WTC11 (cell line): ENCODE results near the gene LDB2. TPM values are rescaled to one million over a fixed set of nuclear protein-coding genes. Genes with fewer than 3 reads are reported as not detected.

Source experiments
- ATAC-seq: fragments of 200-7000 bp; cut with Tn5 transposase; 2 replicates; pipeline ENCODE4 v1.10.0; 2021; ENCODE audit warnings: mild to moderate bottlenecking, moderate library complexity
- CTCF ChIA-PET: fragments of 300-600 bp; sonication (Branson Sonifier 250); formaldehyde crosslinking; loops from one replicate; lab custom pipeline; 2021; ENCODE audit warnings: antibody characterized with exemption; lab: Charles Lee
- POLR2A ChIA-PET: fragments of 350-600 bp; sonication (Branson Sonifier 250); formaldehyde crosslinking; loops from one replicate; lab custom pipeline; 2021; ENCODE audit warnings: antibody characterized with exemption; lab: Charles Lee
- DNase-seq: peaks from one replicate; pipeline ENCODE4 v3.0.0; 2021; ENCODE audit warnings: low spot score
- H3K27ac Mint-ChIP-seq: 2 replicates; pipeline ENCODE4 v1.8.0; 2021; ENCODE audit warnings: mixed read lengths
- H3K27me3 Mint-ChIP-seq: 2 replicates; pipeline ENCODE4 v1.8.0; 2021; ENCODE audit warnings: low read depth, mild to moderate bottlenecking, moderate library complexity, mixed read lengths
- H3K36me3 Mint-ChIP-seq: 2 replicates; pipeline ENCODE4 v1.8.0; 2021; ENCODE audit warnings: mixed read lengths
- H3K4me1 Mint-ChIP-seq: 2 replicates; pipeline ENCODE4 v1.8.0; 2022; ENCODE audit warnings: mixed read lengths
- H3K4me3 Mint-ChIP-seq: 2 replicates; pipeline ENCODE4 v1.8.0; 2021; ENCODE audit warnings: mild to moderate bottlenecking, moderate library complexity, mixed read lengths
- H3K9me3 Mint-ChIP-seq: 2 replicates; pipeline ENCODE4 v1.8.0; 2021; ENCODE audit warnings: mixed read lengths
- AFF4 ChIP-seq: sonication (generic); formaldehyde crosslinking; IDR thresholded peaks from 2 replicates; pipeline ENCODE4 v1.8.1; 2023; ENCODE audit warnings: mild to moderate bottlenecking, missing genetic modification reagents, borderline replicate concordance
- AR ChIP-seq: fragments of 250-450 bp; sonication (Bioruptor Pico); IDR thresholded peaks from 2 replicates; pipeline ENCODE4 v1.9.0; 2021; ENCODE audit warnings: mild to moderate bottlenecking
- ATF1 ChIP-seq: sonication (generic); formaldehyde crosslinking; IDR thresholded peaks from 2 replicates; pipeline ENCODE4 v1.8.1; 2023; ENCODE audit warnings: mild to moderate bottlenecking, moderate library complexity, missing genetic modification reagents
- CDX4 ChIP-seq: fragments of 250-450 bp; sonication (Bioruptor Pico); IDR thresholded peaks from 2 replicates; pipeline ENCODE4 v1.9.0; 2021; ENCODE audit warnings: moderate library complexity, mild to moderate bottlenecking, inconsistent platforms, borderline replicate concordance
- E2F4 ChIP-seq: sonication (generic); formaldehyde crosslinking; IDR thresholded peaks from 2 replicates; pipeline ENCODE4 v1.8.1; 2022; ENCODE audit warnings: low read depth, mild to moderate bottlenecking, moderate library complexity, missing genetic modification reagents, borderline replicate concordance
- E2F5 ChIP-seq: sonication (generic); formaldehyde crosslinking; IDR thresholded peaks from 2 replicates; pipeline ENCODE4 v1.8.1; 2022; ENCODE audit warnings: mild to moderate bottlenecking, moderate library complexity, missing genetic modification reagents
- ESRRA ChIP-seq: sonication (generic); formaldehyde crosslinking; IDR thresholded peaks from 2 replicates; pipeline ENCODE4 v1.8.1; 2022; ENCODE audit warnings: mild to moderate bottlenecking, missing genetic modification reagents, borderline replicate concordance
- JAZF1 ChIP-seq: fragments of 250-450 bp; sonication (Bioruptor Pico); IDR thresholded peaks from 2 replicates; pipeline ENCODE4 v1.9.0; 2021; ENCODE audit warnings: moderate library complexity, mild to moderate bottlenecking, inconsistent platforms
- JUN ChIP-seq: sonication (generic); formaldehyde crosslinking; IDR thresholded peaks from 2 replicates; pipeline ENCODE4 v1.8.0; 2023; ENCODE audit warnings: mild to moderate bottlenecking, missing genetic modification reagents
- MAX ChIP-seq: sonication (generic); formaldehyde crosslinking; IDR thresholded peaks from 2 replicates; pipeline ENCODE4 v1.8.0; 2022; ENCODE audit warnings: mild to moderate bottlenecking, missing genetic modification reagents
- NFE2L1 ChIP-seq: sonication (generic); formaldehyde crosslinking; IDR thresholded peaks from 2 replicates; pipeline ENCODE4 v1.8.1; 2023; ENCODE audit warnings: missing genetic modification reagents
- NR1H2 ChIP-seq: sonication (generic); formaldehyde crosslinking; IDR thresholded peaks from 2 replicates; pipeline ENCODE4 v1.9.0; 2021; ENCODE audit warnings: mild to moderate bottlenecking, moderate library complexity, missing genetic modification reagents
- NR3C1 ChIP-seq: sonication (generic); formaldehyde crosslinking; conservative IDR thresholded peaks from 2 replicates; pipeline ENCODE4 v1.8.1; 2023; ENCODE audit warnings: low read depth, mild to moderate bottlenecking, missing genetic modification reagents
- OVOL2 ChIP-seq: fragments of 250-450 bp; sonication (Bioruptor Pico); IDR thresholded peaks from 2 replicates; pipeline ENCODE4 v1.9.0; 2021; ENCODE audit warnings: mild to moderate bottlenecking, borderline replicate concordance
- RELA ChIP-seq: sonication (generic); formaldehyde crosslinking; IDR thresholded peaks from 2 replicates; pipeline ENCODE4 v1.8.1; 2022; ENCODE audit warnings: missing genetic modification reagents, mild to moderate bottlenecking, borderline replicate concordance
- SP1 ChIP-seq: sonication (generic); formaldehyde crosslinking; conservative IDR thresholded peaks from 2 replicates; pipeline ENCODE4 v1.8.1; 2022; ENCODE audit warnings: missing genetic modification reagents
- TCF7 ChIP-seq: sonication (generic); formaldehyde crosslinking; IDR thresholded peaks from 2 replicates; pipeline ENCODE4 v1.8.0; 2022; ENCODE audit warnings: mild to moderate bottlenecking, low read depth, missing genetic modification reagents, moderate library complexity
- ZNF121 ChIP-seq: sonication (generic); formaldehyde crosslinking; IDR thresholded peaks from 2 replicates; pipeline ENCODE4 v1.8.0; 2023; ENCODE audit warnings: missing genetic modification reagents
- ZNF138 ChIP-seq: sonication (generic); formaldehyde crosslinking; conservative IDR thresholded peaks from 2 replicates; pipeline ENCODE4 v1.8.1; 2022; ENCODE audit warnings: mild to moderate bottlenecking, moderate library complexity, missing genetic modification reagents
- ZNF317 ChIP-seq: sonication (generic); formaldehyde crosslinking; IDR thresholded peaks from 2 replicates; pipeline ENCODE4 v1.8.1; 2023; ENCODE audit warnings: low read depth, mild to moderate bottlenecking, moderate library complexity, missing genetic modification reagents, borderline replicate concordance
- ZNF416 ChIP-seq: fragments of 250-450 bp; sonication (Bioruptor Pico); IDR thresholded peaks from 2 replicates; pipeline ENCODE4 v1.9.0; 2021; ENCODE audit warnings: mild to moderate bottlenecking, inconsistent platforms
- ZNF425 ChIP-seq: fragments of 250-450 bp; sonication (Bioruptor Pico); conservative IDR thresholded peaks from 2 replicates; pipeline ENCODE4 v1.9.0; 2021; ENCODE audit warnings: mild to moderate bottlenecking
- total RNA-seq: library from RNA; stranded (reverse); gene quantifications from 3 replicates; pipeline ENCODE4 v1.2.3, GENCODE V29; 2021

Gene LDB2
- total RNA-seq, 1 experiment from 2014 or later, result 62.4 TPM

- Mint-ChIP-seq H3K9me3 (no peaks in the 10 kb centered on the region), H3K4me3 (no peak overlapping the region), H3K36me3 (peaks cover 7% of the 10 kb centered on the region; the same call in 1 of the 2 replicates), H3K27ac (no peak overlapping the region), H3K4me1 (no peaks in the 10 kb centered on the region), H3K27me3 (no peaks in the 10 kb centered on the region)
- no peak for ATAC-seq
- CTCF ChIA-PET, result interaction anchor here (2.6 kb wide), 1 partner anchor 10 kb away, joined by 10 read pairs; no protein-coding TSS in a partner anchor
- DNase-seq, result no peak
- POLR2A ChIA-PET, result no interaction called here
- TF ChIP-seq ZNF138, result no peak
- no peak for TF ChIP-seq ZNF121 (CRISPR knock-in tag)
- TF ChIP-seq NR3C1 (CRISPR knock-in tag), result no peak
- no peak for TF ChIP-seq ESRRA
- no peak for TF ChIP-seq ZNF416 (CRISPR knock-in tag)
- TF ChIP-seq E2F5 (CRISPR knock-in tag), result no peak
- no peak for TF ChIP-seq OVOL2 (CRISPR knock-in tag)
- TF ChIP-seq ZNF425 (CRISPR knock-in tag), result no peak
- TF ChIP-seq SP1, result no peak
Observed at GRCh38 chr4:16572161-16572560, 326.3 kb downstream of the LDB2 start.

GRCh38 chr4:16569790-16570189 is 328.7 kb downstream of the LDB2 start:
- H3K36me3 Mint-ChIP-seq, result peaks cover 10% of the 10 kb centered on the region
- POLR2A ChIA-PET, result no interaction called here
- CTCF ChIA-PET, result no interaction called here
- no peaks in the 10 kb centered on the region for H3K27me3 Mint-ChIP-seq
- no peak overlapping the region for H3K4me3 Mint-ChIP-seq
- DNase-seq, result no peak
- no peaks in the 10 kb centered on the region for H3K4me1 Mint-ChIP-seq
- no peak for ATAC-seq
- H3K9me3 Mint-ChIP-seq, result peaks cover 3% of the 10 kb centered on the region; the same call in 1 of the 2 replicates
- H3K27ac Mint-ChIP-seq, result no peak overlapping the region
- TF ChIP-seq OVOL2 (CRISPR knock-in tag) (no peak), E2F4 (no peak), TCF7 (CRISPR knock-in tag) (no peak), ZNF121 (CRISPR knock-in tag) (no peak), CDX4 (no peak), MAX (CRISPR knock-in tag) (no peak), RELA (CRISPR knock-in tag) (no peak), ATF1 (CRISPR knock-in tag) (no peak), AFF4 (no peak), ZNF416 (CRISPR knock-in tag) (no peak), ZNF317 (CRISPR knock-in tag) (no peak), JUN (CRISPR knock-in tag) (no peak), NR1H2 (CRISPR knock-in tag) (no peak), ZNF138 (no peak), NFE2L1 (CRISPR knock-in tag) (no peak), AR (CRISPR knock-in tag) (no peak), JAZF1 (CRISPR knock-in tag) (no peak)
